Panc1 (cell line): Measurements from ENCODE around the gene DCTPP1. TPM values are rescaled to one million over a fixed set of nuclear protein-coding genes. Genes with fewer than 3 reads are reported as not detected.
A peak's percentile ranks its signal among the peaks of the same experiment; 100 is the strongest.

Experiments
- ATAC-seq: fragments of 200-7000 bp; cut with Tn5 transposase; 2 replicates; pipeline ENCODE4 v1.9.1; 2020; ENCODE audit warnings: mild to moderate bottlenecking, moderate library complexity
- BruUV-seq: library from RNA; stranded (reverse); fragments of 400-500 nt; replicated peaks from 2 replicates; lab custom pipeline; 2021; lab: Mats Ljungman, UMichigan
- CTCF ChIA-PET: fragments of 300-600 bp; sonication (Branson Sonifier 250); formaldehyde crosslinking; loops from one replicate; lab custom pipeline; 2022; ENCODE audit warnings: antibody characterized with exemption; lab: Charles Lee
- POLR2A ChIA-PET: fragments of 300-600 bp; sonication (Branson Sonifier 250); formaldehyde crosslinking; loops from one replicate; lab custom pipeline; 2022; ENCODE audit warnings: antibody characterized with exemption; lab: Charles Lee
- DNase-seq: peaks from one replicate; pipeline ENCODE4 v3.0.0-alpha.2; 2010; ENCODE audit warnings: low read depth, low spot score
- H3K27ac ChIP-seq: 2 replicates; pipeline ENCODE4 v1.5.1; 2011; ENCODE audit warnings: mild to moderate bottlenecking, low read length, inconsistent platforms
- H3K27me3 ChIP-seq: fragments of 200-500 bp; sonication (Bioruptor generic); 2 replicates; pipeline ENCODE4 v1.6.0; 2014; ENCODE audit warnings: low read length, inconsistent platforms; ENCODE audit not compliant: control insufficient read depth, insufficient read depth
- H3K36me3 ChIP-seq: fragments of 200-500 bp; sonication (Bioruptor generic); 2 replicates; pipeline ENCODE4 v1.5.1; 2014; ENCODE audit warnings: inconsistent platforms, mild to moderate bottlenecking, low read length, moderate library complexity; ENCODE audit not compliant: control insufficient read depth, insufficient read depth
- H3K4me1 ChIP-seq: 2 replicates; pipeline ENCODE4 v1.5.1; 2011; ENCODE audit warnings: inconsistent platforms, mild to moderate bottlenecking, low read length, moderate library complexity; ENCODE audit not compliant: control insufficient read depth, insufficient read depth
- H3K4me3 ChIP-seq, 2 experiments: 2 replicates each; pipeline ENCODE4 v1.5.1; 2011 to 2012; ENCODE audit warnings: low read depth in 2 of 2, low read length in 2 of 2, mild to moderate bottlenecking in 2 of 2, inconsistent platforms in 1 of 2, moderate library complexity in 1 of 2
- H3K9me3 ChIP-seq: fragments of 200-500 bp; sonication (Bioruptor generic); 2 replicates; pipeline ENCODE4 v1.5.1; 2014; ENCODE audit warnings: low read depth, mild to moderate bottlenecking, inconsistent platforms, low read length, moderate library complexity; ENCODE audit not compliant: control insufficient read depth, insufficient read depth
- CTCF ChIP-seq: fragments of 450-650 bp; IDR thresholded peaks from 2 replicates; pipeline ENCODE4 v1.5.1; 2017; ENCODE audit warnings: mild to moderate bottlenecking
- POLR2AphosphoS5 ChIP-seq: IDR thresholded peaks from 2 replicates; pipeline ENCODE4 v1.6.1; 2012; ENCODE audit warnings: mild to moderate bottlenecking, low read depth, low read length, moderate library complexity
- SIN3A ChIP-seq: IDR thresholded peaks from 2 replicates; pipeline ENCODE4 v1.6.1; 2012; ENCODE audit warnings: low read depth, mild to moderate bottlenecking, low read length, moderate library complexity, borderline replicate concordance; ENCODE audit not compliant: insufficient read depth
- TCF7L2 ChIP-seq: IDR thresholded peaks from 2 replicates; pipeline ENCODE4 v1.6.1; 2011; ENCODE audit warnings: mild to moderate bottlenecking, low read depth, low read length, inconsistent platforms
- in situ Hi-C: cut with HindIII; loops from 2 replicates; pipeline ENCODE4 v1.10.0; 2016; ENCODE audit warnings: low sequenced_read_pairs, low pct_unique_long_range_greater_than_20kb
- intact Hi-C: fragments of 100-400 bp; cut with micrococcal nuclease; formaldehyde crosslinking; loops from one replicate; pipeline ENCODE4 v1.10.0; 2022; ENCODE audit not compliant: unreplicated experiment
- total RNA-seq: library from RNA; stranded (reverse); gene quantifications from one replicate; pipeline ENCODE4 v1.2.1, GENCODE V29; 2021; ENCODE audit not compliant: unreplicated experiment
- TF ChIP-seq, protein P1 (sequence below), 2 experiments: IDR thresholded peaks; 2 replicates each; pipeline ENCODE4 v1.6.1; 2011 to 2012; ENCODE audit warnings: low read depth in 2 of 2, control low read depth in 1 of 2, low read length in 1 of 2, mild to moderate bottlenecking in 1 of 2, moderate library complexity in 1 of 2; ENCODE audit not compliant: insufficient read depth in 1 of 2

DCTPP1 gene
- total RNA-seq, 1 experiment from 2014 or later: 120 TPM

GRCh38 chr16:30407804-30408534 is 21.9 kb downstream of the DCTPP1 start:
- TF ChIP-seq SIN3A: no peak
- no peak for TF ChIP-seq CTCF
- ChIA-PET CTCF (interaction anchor here (1.5 kb wide), 1 partner anchor 8 kb away, joined by 4 read pairs; no protein-coding TSS in a partner anchor), POLR2A (interaction anchor here (0.7 kb wide), 1 partner anchor 341 kb away, joined by 5 read pairs; no protein-coding TSS in a partner anchor)
- Histone ChIP-seq H3K9me3 (no peaks in the 10 kb centered on the region), H3K27me3 (no peaks in the 10 kb centered on the region), H3K27ac (peak overlapping the region; percentile 76), H3K4me3 (peak overlapping the region; percentile 69 to 74), H3K4me1 (peaks cover 12% of the 10 kb centered on the region; the same call in 1 of the 2 replicates), H3K36me3 (no peaks in the 10 kb centered on the region)
- BruUV-seq: TSS peak; percentile 78
- in situ Hi-C loops: no loop called here
- no peak for DNase-seq
- intact Hi-C loops: no loop called here
- ATAC-seq: peak; percentile 48

- in situ Hi-C loops (no loop called here), intact Hi-C loops (no loop called here)
- no peaks in the 10 kb centered on the region for H3K36me3 ChIP-seq
- DNase-seq (no peak), ATAC-seq (peak; percentile 95)
- H3K4me3 ChIP-seq: peak within 1 kb of the TSS; percentile 69 to 74
- CTCF ChIA-PET: interaction anchor here (0.6 to 1.5 kb wide), 2 partner anchors 9 to 29 kb away, joined by 4 read pairs; no protein-coding TSS in a partner anchor
- TF ChIP-seq POLR2AphosphoS5 (peak; percentile 91), SIN3A (peak; percentile 96; the same call in 1 of the 2 replicates), TCF7L2 (no peak)
- TF ChIP-seq, protein P1, sequence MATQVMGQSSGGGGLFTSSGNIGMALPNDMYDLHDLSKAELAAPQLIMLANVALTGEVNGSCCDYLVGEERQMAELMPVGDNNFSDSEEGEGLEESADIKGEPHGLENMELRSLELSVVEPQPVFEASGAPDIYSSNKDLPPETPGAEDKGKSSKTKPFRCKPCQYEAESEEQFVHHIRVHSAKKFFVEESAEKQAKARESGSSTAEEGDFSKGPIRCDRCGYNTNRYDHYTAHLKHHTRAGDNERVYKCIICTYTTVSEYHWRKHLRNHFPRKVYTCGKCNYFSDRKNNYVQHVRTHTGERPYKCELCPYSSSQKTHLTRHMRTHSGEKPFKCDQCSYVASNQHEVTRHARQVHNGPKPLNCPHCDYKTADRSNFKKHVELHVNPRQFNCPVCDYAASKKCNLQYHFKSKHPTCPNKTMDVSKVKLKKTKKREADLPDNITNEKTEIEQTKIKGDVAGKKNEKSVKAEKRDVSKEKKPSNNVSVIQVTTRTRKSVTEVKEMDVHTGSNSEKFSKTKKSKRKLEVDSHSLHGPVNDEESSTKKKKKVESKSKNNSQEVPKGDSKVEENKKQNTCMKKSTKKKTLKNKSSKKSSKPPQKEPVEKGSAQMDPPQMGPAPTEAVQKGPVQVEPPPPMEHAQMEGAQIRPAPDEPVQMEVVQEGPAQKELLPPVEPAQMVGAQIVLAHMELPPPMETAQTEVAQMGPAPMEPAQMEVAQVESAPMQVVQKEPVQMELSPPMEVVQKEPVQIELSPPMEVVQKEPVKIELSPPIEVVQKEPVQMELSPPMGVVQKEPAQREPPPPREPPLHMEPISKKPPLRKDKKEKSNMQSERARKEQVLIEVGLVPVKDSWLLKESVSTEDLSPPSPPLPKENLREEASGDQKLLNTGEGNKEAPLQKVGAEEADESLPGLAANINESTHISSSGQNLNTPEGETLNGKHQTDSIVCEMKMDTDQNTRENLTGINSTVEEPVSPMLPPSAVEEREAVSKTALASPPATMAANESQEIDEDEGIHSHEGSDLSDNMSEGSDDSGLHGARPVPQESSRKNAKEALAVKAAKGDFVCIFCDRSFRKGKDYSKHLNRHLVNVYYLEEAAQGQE (IDR thresholded peaks at IDR 0.05; ENCODE audit: insufficient read depth in 1 of 2, low read depth in 2 of 2, low read length in 1 of 2): peak in 1 of 2 experiments; percentile 30; a peak in 1 of 4 replicates
- H3K9me3 ChIP-seq: no peaks in the 10 kb centered on the region
- H3K27me3 ChIP-seq: no peaks in the 10 kb centered on the region
- H3K4me1 ChIP-seq: peaks cover 12% of the 10 kb centered on the region; the same call in 1 of the 2 replicates
- no TSS peak for BruUV-seq
- H3K27ac ChIP-seq: peak within 1 kb of the TSS; percentile 86
- POLR2A ChIA-PET: interaction anchor here (0.5 to 0.7 kb wide), 2 partner anchors 265 to 340 kb away, joined by 4 to 5 read pairs; no protein-coding TSS in a partner anchor
Measured at GRCh38 chr16:30407102-30407803, 22.6 kb downstream of the DCTPP1 start, which contains the start of gene ZNF771. Gene ZNF771 (plus strand): TSS chr16:30407606. CDS start chr16:30408054, 448 bp downstream.
